ENCODE measurements around the gene GLB1L3.
"Not testable (repeated sequence)": the region's sequence is repeated elsewhere in the genome, so short reads cannot be mapped to it uniquely, and the experiment has no call there.

Gene GLB1L3

GRCh38 chr11:134294664-134295063, 18.5 kb downstream of the GLB1L3 start:
- FAIRE-seq (no peak), DNase-seq (ENCODE audit: insufficient read length, low spot score) (no peak)

DNA sequence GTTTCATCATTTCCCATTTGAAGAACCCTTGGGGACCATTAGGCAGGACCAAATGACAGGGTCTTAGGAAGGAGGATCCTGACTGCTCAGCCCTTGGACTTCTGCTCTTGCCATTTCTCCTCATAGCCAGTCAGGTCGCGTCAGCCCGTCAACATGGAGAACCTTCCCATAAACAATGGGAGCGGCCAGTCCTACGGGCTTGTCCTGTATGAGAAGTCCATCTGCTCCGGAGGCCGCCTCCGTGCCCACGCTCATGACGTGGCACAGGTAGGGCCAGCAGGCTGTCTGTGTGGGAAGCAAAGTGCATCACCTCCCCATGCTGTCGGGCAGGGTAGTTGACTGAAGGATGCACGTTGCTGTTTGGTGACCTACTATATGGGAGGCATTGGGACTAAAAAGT, 36.0 kb downstream of the GLB1L3 start:
- FAIRE-seq, result no peak
- DNase-seq (ENCODE audit: insufficient read length, low spot score), result no peak

- no peak for FAIRE-seq
- no peak for DNase-seq (ENCODE audit: insufficient read length, low spot score)
These were observed 36.6 kb downstream of the GLB1L3 start for GRCh38 chr11:134312807-134313206.

DNA sequence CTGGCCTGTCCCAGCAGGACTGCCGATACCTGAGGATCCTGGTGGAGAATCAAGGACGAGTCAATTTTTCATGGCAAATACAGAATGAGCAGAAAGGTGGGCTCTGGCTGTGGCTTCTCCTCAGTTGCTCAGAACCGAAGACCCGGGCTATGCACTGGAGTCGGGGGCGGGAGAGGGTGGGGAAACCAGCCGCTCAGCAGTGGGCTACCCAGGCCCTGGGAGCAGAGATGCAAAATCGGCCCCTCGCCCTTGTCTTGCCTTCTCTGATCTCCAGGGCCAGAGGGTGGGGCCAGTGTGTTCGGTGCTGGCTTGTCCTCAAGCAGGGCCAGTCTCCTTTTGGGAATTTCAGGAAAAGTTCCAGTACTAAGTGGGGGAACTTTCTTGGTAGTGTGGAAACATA, 37.2 kb downstream of the GLB1L3 start:
- FAIRE-seq (no peak), DNase-seq (ENCODE audit: insufficient read length, low spot score) (no peak)

DNA sequence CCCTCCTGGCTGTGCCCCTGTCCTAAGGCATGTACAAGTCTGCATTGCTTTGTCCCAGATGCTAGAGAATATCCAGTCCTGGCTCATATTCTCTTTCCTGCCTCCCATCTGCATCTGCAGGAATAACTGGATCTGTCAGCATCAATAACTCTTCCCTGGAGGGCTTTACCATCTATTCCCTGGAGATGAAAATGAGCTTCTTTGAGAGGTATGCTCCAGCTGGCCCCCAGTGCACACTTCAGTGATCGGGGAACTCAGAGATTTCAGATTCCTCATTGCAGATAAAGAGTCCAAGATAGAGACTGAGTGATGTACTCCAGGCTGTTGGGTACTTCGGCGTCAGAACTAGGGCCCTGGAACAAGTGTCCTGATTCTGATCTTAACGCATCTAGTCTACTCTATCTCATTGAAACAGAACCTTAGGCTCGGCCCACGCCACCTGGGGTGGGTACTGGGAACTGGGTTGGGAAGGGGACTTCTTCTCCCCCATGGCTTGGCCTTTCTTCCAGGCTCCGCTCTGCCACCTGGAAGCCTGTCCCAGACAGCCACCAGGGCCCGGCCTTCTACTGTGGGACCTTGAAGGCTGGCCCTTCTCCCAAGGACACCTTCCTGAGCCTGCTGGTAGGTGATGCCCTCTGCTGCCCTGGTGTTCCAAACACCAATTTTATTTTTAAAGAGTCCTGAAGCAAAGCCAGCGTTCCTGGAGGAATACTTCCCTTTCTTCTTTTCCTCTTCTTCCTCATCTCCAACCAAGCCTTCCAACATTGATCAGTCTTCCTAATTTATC, 37.8 kb downstream of the GLB1L3 start:
- FAIRE-seq, result no peak
- DNase-seq (ENCODE audit: insufficient read length, low spot score), result no peak

DNA sequence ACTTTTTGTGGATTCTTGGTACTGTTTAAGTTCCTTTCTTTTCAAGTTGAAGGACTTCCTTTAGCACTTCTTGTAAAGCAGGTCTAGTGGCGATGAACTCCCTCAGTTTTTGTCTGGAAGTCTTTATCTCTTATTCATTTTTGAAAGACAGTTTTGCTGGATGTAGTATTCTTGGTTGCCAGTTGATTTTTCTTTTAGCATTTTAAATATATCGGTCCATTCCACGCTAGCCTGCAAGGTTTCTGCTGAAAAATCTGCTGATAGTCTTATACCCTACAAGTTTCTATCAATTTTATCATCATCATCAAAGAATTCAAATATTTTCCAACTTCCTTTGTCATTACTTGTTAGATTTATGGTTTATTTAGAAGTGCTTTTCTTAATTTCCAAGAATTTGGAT, 40.9 kb downstream of the GLB1L3 start:
- DNase-seq (ENCODE audit: insufficient read length, low spot score) (no peak), FAIRE-seq (no peak)

GRCh38 chr11:134321373-134321772, 45.2 kb downstream of the GLB1L3 start:
- FAIRE-seq; DNase-seq (ENCODE audit: insufficient read length, low spot score): not testable (repeated sequence)

GRCh38 chr11:134322553-134322952, 46.4 kb downstream of the GLB1L3 start:
- FAIRE-seq, result no peak

DNA sequence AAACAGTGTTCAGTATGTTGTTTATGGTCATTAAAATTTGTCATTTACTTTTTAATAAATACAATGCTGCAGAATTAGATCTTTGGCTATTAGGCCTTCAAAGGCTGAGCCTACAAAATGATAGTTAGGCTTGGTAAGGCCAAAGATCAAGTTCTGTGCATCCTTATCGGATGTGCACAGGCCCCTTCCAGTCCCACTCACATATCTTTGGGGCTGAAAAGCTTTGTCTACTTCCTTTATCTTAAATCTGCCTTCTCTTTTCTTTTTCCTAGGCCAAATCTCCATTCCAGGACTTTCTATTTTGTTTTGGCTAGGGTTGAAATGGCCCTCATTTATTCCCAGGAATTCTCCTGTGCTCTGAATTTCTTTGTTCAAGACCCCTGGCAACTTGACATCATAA, 52.3 kb downstream of the GLB1L3 start:
- FAIRE-seq, result no peak
- no peak for DNase-seq (ENCODE audit: insufficient read length, low spot score)

More at GRCh38 chr11:134322553-134322952, 46.4 kb downstream of the GLB1L3 start:
- DNase-seq (ENCODE audit: insufficient read length, low spot score), result no peak

- DNase-seq (ENCODE audit: insufficient read length, low spot score), result no peak
- FAIRE-seq, result no peak
These were observed 54.6 kb downstream of the GLB1L3 start for GRCh38 chr11:134330611-134331353.

DNA sequence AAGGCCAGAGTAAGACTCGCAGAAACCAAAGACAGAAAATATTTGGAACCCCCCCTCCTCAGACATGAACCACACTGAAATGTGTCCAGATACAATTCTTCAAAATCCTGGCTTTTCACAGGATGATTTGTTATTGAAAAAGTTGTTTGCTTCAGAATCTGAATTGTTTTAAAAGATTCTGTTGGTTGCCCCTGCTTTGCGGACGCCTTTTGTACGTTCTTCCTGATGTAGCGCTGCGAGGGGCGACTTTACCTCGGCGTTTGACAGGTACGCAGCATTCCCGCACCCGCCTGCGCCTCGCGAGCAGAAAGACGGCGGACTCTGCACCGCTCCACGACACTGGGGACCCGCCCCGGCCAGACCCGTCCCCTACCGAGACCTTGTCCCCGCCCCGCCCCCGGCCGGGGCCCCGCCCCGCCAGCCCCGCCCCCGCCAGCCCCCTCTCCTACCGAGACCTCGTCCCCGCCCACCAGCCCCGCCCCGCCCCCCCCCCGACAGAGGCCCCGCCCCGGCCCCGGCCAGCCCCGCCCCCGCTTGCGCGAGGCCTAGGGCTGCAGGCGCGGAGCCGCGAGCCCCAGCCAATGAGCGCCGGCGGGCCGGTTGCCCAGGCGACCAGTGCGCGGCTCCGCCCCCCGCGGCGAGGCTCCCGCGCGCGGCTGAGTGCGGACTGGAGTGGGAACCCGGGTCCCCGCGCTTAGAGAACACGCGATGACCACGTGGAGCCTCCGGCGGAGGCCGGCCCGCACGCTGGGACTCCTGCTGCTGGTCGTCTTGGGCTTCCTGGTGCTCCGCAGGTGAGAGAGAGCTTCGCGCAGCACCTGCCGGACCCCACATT, 55.4 kb downstream of the GLB1L3 start, which contains the start of gene GLB1L2:
Gene GLB1L2, plus strand, starts transcription at position 635 of the 835 bp plus-strand sequence. Its CDS starts 74 bp downstream, at position 709.
- FAIRE-seq, result no peak
- DNase-seq (ENCODE audit: insufficient read length, low spot score), result peak; percentile 74

DNA sequence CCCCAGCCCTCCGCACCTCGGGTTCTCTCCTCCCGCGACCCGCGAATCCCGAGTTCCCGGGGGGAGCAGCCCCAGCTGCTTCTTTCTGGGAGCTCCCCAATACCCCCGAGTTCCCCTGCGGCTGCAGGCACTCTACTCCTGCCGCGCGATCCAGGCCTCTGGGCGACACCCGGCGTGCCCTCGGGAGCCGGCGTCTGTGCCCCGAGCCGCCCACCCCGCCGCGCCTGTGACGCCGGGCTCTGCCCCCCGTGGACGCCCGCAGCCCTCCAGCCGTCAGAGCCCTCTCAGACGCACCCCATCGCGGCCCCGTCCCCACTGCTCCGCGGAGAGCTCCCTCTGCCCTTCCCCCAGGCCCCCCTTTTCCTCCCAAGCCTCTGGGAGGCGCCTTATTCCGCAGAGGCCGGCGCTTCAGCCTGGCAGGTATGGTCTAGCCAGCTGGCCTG, 56.0 kb downstream of the GLB1L3 start:
- DNase-seq (ENCODE audit: insufficient read length, low spot score), result no peak
- FAIRE-seq, result no peak

DNA sequence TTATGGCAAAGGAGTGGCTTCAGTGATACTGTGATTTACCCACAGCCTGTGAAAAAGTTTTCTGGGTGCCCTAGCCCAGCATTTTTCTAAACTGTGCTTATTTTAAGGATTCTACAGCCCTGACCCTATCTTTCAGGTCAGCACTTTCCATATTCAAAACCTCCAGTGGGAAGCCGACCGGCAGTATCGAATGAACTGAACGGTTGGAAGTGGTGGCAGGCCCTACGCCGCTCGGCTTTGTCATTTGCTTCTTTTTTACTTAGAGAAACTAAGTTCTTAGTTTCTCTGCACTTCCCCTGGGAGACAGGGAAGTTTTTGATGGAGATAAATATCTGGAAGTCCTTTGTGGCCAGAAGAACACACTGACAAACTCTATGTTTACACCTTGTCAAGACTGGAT, 56.6 kb downstream of the GLB1L3 start:
- FAIRE-seq (no peak), DNase-seq (ENCODE audit: insufficient read length, low spot score) (no peak)

DNA sequence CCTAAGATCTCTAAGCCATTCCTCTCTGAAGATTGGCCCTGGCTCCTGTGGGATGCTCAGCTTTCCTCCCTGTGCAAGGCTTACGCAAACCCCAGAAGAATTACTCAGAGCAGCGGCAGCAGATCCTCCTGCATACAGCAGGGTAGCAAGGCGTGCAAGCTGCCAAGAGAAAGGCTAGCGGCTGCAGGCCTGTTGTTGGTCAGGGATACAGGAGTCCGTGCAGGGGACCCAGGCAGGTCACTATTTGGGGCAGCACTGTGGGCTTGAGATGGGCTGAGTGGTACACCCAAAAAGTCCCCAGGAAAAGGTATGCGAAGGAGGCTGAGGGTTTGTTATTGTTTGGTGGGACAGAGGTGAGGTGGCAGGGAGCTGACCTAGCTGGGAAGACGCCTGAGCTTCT, 57.1 kb downstream of the GLB1L3 start:
- FAIRE-seq, result no peak
- DNase-seq (ENCODE audit: insufficient read length, low spot score), result no peak

GRCh38 chr11:134333946-134334345, 57.8 kb downstream of the GLB1L3 start:
- FAIRE-seq, result no peak

DNA sequence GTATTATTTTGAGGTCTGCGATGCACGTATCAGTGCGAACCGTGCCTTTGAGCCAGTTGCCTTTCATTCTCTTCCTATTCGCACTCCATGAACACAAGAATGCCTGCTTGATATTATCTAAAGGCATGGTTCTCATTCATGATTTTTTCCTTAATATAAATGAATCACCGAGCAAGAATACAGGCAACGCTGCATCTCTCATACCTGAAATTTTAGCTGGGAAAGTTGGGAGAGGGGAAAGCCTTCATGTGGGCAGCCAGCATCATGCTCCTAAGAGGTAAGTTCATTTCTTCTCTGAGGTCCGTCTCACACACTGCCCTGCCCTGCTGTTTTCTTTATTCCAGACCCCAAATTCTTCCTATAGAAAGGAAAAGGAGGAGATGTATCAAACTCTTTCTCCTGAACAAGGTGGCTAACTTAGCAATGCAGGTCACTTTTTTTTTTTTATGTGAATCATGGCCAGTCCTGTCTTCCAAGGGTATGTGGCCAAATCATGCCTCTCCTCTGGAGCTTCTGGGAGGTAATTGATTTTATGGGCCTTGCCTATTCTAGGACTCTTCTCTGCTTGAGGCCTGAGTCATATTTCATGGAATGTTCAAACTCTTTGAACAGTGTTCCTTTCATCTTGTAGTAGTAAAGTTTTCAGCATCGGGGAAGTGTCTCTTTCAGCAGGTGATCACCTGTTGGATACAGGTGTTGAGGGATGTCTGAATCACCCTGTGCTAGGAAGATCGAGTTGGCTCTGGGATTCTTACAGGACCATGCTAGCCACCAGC, 58.8 kb downstream of the GLB1L3 start:
- FAIRE-seq (no peak), DNase-seq (ENCODE audit: insufficient read length, low spot score) (no peak)

More at GRCh38 chr11:134333946-134334345, 57.8 kb downstream of the GLB1L3 start:
- DNase-seq (ENCODE audit: insufficient read length, low spot score), result no peak

GRCh38 chr11:134337051-134337450, 60.9 kb downstream of the GLB1L3 start:
- DNase-seq (ENCODE audit: insufficient read length, low spot score) (no peak), FAIRE-seq (no peak)

DNA sequence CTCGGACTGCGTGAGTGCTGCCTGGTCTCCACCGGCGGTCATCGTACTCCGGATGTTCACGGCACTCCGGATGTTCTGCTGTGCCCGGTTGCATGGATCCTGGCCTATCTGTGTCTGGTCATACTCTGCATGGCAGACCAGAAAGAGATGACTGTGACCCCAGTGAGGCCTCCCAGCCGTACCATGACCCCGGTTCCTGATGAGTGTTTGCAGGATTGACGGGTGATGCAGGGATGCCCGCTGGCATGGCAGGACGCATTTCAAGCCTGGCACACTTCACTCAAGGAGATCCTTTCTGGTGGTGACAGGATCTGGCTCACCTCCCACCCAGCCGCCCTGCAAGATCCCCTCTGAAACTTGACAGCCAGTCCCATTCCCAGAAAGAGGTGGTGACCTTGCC, 61.9 kb downstream of the GLB1L3 start:
- no peak for DNase-seq (ENCODE audit: insufficient read length, low spot score)
- FAIRE-seq, result no peak

DNA sequence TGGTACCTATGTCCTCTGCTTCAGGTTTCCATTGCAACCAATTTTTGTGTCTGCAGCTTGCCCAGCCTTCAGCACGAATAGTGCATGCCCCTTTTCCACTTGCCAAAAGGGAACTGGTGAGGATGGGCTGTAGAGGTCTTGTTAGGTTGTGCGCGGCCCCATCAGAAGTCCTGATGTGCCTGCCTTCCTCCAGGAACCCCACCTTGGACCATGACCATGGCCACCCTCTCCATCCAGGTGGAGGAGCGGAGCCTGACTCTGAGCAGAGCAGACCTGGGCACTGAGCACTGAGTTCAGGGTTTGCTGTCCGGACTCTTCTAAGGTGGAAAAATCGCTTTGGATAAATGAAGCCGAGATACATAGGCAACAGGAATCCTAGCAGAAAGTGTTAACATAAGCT, 62.5 kb downstream of the GLB1L3 start:
- DNase-seq (ENCODE audit: insufficient read length, low spot score) (no peak), FAIRE-seq (no peak)

DNA sequence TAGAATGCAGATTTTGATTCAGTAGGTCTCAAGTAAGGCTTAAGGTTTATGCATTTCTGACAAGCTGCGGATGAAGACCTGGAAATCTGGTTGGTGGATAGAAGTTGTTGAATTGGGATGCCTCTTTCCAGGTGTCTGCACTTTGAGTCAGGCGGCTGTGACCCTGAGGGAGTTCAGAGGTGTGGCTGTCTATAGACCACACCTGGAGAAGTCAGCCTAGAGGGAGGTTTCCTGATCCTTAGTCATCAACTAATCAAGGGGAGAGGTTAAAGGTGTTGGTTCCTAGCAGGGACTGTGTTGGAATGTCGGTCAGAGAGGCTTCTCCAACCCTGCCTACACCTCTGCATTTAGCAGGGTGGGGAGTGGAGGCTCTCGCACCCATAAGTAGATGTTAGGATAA, 63.6 kb downstream of the GLB1L3 start:
- no peak for FAIRE-seq
- DNase-seq (ENCODE audit: insufficient read length, low spot score), result no peak
